GM19452 (cell line): ENCODE data around the gene TGFB3.
A peak's percentile ranks its signal among the peaks of the same experiment; 100 is the strongest.

Experiments
- ATAC-seq: cut with Tn5 transposase; IDR thresholded peaks from one replicate; pipeline ENCODE4 v1.9.1; 2021; ENCODE audit not compliant: unreplicated experiment

TGFB3 gene

DNA sequence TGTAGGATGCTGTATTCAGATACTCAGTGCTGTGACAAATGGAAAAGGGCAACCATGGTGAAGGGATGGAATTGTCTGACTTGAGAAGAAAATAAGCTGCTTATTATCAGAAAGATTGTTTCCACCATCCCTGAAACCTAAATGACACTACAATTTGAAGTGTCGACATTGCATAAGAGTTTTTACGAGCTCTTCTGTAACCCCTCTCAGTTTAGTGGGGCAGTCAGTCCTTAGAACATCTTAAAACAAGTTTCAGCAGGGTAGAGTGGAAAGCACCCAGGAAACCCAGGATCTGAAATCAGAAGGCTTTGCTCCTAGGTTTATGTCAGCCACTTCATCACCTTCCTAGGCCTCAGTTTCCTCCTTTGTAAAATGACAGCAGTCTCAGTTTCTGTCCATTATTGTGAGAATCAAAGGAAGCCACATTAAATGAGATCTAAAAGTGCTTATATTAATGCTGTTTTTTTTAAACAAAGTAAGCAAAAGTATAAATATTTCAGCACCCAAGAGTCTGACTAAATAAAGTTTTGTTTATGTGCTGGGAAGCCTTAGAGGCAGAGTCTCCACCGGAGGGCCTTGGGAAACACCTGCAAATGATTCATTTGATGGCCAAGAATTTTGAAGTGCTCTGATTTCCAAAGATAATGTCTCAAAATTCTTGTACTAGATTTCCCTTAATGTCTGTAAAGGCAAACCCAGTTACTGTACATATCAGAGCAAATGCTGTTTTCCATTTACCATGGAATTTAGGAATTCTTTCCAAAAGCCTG lies 5.6 kb upstream of the TGFB3 start:
- no peak for ATAC-seq

DNA sequence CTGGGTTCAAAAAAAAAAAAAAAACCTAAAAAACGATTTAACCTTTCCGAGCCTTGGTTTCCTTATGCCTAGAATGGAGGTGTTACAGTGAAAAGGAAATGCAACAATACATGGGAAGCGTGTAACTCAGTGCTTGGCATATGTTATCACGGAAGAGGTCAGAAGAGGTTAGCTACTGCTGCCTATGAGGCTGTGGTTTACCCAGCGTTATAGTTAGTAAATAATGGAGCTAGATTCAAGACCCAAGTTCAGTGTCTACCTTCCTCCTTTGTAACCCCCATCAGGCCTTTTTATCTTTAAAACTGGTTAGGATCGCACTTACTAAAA lies 4.6 kb upstream of the TGFB3 start:
- no peak for ATAC-seq

DNA sequence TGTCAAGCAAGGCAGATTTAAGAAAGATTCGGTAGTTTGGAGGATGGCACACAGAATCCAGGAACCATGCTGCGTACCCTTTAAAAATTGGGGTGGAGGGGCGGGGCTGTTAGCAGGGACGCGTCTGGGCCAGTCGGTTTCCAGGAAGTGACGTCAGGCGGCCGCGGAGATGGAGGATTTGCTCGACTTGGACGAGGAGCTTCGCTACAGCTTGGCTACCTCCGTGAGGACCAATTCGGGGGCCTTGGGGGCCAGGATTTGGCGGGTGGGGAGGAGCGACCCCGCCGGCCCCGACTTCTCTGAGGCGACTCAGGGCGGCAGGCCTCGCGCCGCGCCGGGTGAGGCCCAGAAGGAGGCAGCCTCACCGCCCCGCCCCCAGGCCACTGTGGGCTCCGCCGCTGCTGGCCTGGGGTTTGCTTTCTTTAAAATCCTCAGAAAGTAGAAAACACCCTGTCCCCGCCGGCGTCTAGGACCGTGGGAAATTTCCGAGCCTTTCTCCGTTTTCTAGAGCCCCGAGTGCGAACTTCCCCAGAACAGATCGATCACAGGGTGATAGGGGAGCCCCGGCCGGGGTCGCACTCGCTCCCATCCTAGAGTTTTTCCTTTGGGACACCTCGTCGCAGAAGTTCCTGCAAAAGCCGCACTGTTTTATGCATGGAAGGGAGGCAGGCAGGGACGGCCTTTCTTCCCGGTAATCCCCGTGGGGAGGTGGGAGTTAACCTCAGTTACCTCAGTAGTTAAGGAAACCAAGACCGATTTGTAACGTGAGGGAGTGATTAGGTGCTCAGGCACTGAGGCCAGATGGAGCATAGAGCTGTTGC lies 4.0 kb upstream of the TGFB3 start, which contains the start of gene IFT43:
Gene IFT43, plus strand, starts transcription at position 146 of the 821 bp plus-strand sequence. Its CDS starts 24 bp downstream, at position 170.
- peak; percentile 68 for ATAC-seq

DNA sequence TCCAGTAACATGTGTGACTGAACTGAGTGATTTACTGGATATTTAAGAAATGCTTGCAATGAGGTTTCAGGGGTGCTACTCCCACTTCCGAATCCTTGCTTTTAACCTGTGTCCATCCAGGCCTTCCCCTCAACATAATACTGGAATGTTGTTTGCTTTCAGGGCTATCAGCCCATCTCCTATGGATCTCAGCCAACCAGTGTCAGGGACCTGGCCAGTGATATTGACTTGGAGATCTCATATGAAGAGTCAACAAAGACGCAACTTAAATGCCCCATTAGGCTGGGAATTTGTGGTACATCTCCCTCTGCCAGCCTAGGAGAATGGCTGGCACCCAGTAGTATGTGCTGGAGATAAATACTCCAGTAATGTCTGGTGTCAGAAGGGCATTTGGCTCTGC lies 2.9 kb upstream of the TGFB3 start:
- ATAC-seq: no peak

DNA sequence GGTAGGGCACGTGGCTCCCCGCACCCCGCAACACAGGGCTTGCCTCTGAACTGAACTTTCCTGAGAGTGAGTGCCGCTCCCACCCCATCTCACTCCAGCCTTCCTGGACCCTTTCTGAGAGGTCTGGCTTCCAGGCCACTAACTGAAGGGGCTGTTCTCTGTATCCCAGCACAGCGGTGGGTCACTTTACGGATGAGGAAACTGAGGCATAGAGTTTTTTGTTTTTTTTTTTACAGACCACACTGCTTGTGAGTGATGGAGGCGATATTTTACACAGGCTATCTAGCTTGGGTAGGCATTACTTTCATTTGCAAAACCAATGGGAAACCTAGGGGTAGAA lies 1.2 kb upstream of the TGFB3 start:
- ATAC-seq: no peak

DNA sequence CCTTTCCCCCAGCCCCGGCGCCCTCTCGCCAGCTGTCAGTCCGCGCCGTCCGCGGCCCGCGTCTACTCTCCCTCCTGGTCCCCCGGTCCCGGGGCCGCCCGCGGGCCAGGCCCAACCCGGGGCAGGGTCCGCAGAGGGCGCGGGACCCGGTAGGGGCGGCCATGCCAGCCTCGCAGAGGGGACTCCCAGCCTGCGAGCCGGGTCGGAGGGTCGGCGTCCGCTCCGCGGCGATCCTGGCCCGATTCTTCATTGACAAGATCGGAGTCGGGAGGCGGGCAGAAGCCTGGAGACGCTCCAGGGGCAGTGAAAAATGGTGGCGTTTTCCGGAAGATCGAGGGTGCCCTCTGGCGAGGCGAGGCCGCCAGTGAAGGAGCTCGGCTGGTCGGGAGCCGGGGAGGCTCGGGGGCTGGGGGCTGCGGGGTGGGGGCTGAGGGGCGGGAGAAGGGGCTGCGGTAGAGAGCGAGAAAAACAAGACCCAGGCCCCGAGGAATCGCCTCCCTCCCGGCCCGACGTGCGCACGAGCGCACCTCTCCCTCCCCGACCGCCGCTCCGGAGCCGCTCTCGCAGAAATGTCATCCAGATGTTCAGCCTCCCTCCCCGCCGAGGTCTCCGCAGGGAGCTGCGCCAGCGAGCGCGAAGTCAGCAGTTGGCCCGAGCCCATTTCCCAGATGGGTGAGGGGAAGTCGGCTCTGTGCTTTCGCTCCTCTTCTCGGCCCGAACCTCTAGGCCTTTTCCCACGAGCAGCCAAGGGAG lies 647 bp upstream of the TGFB3 start:
- peak; percentile 42 for ATAC-seq

DNA sequence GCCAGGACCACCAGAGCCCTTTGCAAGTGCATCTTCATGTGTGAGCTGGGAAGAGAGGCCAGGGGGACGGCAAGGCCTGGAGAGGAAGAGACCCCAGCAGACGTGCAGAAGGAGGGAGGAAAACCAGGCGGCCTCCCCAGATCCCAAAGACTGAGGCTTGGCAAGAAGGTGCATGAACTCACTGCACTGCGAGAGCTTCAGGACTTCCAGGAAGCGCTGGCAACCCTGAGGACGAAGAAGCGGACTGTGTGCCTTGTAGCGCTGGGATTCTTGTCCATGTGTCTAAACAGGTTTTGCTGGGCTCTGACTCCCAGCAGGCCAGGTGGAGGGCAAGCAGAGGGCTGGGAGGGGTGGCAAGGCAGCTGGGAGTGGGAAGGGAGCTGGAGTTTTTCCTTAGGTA lies 939 bp downstream of the TGFB3 start:
- ATAC-seq: no peak

DNA sequence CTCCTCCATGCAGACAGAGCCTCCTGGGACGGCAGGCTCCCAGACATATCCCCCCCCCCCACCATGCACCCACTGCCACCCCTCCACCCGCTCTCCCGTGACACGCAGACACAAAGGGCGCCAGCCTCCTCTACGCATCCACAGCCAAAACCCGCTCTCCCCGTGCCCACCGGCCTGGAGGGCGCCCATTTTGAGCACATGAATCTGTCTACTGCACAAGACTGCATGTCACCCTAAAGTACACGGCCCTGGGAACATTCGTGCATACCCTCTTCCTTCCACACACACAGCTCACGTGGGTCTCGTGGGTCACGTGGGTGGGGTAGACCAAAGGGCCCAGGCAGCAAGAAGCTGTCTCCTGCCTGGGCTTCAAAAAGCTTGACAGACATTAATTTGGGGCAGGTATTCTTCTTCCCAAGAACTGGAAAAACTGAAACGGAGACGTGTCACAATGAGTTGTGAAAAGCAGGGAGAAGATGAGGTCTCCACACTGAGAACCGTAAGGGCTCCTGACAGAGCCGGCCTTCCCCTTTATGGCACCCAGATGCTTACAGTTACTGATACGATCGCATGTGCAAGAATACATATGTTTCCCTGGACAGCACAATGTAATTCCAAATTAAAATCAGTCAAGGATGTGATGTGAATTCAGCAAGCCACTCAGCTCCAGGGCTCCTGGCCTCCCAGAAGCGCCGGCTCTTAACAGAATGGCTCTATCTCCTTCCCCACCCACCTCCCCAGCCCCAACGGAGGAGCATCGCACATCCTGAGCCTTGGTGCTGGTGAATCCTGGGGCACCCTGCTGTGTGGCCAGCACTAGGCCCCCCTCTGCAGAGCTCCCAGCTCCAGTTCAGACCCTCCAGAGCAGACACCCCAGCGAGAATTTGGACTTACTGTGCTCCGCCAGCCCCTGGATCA lies 1.9 kb downstream of the TGFB3 start:
- ATAC-seq: no peak

DNA sequence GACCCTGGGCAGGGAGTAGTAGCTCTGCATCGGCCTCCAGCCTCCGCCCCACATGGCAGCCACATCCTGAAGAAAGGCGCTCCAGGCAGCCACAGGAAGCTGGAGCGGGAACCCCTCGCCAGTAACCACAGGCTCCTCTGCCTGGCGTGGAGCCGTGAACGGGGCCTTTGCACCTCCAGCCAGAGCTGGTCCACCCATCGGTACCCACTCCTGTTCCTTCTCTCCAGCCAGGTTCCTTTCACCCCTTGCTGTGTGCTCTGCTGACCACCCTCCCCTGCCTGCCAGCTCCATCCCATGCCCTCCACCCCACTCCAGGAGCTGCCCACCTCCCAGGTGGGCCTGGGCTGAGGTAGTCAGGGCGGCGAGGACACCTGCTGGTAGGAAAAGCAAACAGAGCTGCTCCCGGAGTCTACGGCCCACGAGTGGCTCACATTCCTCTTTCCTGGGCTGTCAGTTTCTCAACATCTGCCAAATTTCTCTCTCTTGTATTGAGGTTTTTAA lies 2.7 kb downstream of the TGFB3 start:
- ATAC-seq: no peak

DNA sequence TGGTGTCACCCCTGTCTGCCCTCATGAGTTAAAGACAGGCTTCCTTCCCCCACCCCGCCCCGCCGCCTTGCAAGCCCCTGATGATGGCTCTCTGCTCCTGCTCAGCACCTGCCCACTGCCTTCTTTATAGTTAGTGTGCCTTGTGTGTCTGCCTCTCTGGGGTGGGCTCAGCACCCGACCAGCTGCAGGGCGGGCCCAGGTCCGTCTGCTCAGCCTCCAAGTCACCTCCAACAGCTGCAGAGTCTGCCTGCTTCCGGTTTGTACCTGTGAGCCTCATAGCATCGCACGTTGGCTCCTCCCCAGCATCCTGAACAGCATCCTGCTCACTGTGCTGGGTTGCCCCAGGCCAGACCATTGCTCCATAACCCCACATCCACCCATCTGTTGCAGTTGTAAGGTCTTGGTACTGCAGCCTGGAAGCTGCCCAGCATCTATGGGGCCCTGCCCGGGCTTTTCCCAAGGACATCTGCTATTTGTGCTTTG lies 3.5 kb downstream of the TGFB3 start:
- no peak for ATAC-seq

DNA sequence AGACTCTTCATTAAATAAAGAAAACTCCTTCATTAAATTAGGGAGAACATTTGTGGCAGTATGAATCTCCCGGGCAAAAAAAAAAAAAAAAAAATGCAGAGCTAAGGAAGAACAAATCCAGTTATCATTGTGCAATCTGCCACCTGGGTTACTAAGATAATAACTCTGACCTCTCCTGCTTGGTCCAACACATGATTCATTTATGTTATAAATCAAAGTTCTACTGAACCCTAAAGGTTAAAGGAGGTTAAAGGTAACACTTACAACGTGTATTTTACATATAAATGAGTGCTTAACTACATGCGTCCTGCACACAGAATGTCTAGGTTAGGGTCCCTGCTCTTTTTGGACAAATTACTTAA lies 4.2 kb downstream of the TGFB3 start:
- ATAC-seq: no peak

DNA sequence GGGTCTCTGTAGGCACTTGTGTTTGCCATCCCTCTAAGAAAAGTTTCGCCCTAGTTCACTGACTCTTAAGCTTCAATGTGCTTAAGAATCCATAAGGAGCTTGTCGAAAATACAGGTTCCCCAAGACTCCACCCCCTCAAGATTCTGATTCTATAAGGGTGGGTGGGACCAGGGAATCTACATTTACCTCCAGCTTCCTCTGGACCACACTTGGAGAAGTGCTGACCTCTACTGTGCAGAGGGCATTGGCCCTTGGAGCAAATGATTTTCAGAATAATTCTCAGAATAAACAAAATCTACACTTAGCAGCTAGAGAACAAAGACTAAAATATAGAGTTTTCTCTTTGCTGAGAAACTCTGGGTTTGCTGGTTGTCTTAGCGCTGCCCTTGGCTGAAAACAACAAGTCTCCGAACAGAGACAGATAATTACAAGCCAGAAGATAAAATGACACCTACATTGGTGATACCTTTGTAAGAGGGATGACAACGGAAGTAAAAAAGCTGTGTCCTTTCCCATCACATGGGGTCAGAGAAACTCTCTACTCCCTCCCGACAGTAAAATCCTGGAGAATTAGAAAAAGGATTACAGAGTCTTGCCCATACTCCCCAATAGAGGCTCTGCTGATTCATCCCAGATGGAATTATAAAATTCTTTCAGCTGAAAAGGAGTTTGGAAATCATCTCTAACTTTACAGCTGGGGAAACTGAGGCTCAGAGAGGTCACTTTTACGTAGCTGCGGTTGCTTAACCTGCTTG lies 4.8 kb downstream of the TGFB3 start:
- ATAC-seq: no peak

DNA sequence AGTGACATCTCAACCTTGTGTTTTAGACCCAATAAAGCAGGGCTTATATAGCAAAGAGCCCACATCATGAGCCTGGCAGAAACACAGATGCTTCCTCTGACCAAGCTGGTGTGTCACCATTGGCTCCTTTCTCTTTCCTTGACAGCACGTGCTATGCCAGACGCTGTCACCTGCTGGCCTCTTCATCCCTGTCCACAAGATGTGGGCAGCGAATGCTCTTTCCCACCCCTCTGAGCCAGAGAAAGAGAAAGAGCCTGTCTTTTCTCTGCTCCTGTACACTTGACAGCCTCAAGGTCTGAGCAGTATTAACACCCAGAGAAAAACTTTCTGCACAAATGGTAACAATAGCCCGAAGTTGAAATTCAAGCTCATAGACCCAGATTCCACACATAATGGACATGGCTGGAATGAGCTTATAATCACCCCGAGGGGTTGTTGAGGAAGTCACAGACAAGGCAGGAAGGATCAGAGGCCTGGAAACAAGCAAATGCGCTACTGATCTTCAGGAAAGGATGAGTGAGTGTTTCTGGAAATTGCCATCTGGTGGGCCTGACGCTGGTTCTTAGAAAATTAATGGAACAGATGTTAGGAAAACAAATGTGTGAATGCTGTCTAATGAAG lies 8.9 kb downstream of the TGFB3 start:
- ATAC-seq: no peak

DNA sequence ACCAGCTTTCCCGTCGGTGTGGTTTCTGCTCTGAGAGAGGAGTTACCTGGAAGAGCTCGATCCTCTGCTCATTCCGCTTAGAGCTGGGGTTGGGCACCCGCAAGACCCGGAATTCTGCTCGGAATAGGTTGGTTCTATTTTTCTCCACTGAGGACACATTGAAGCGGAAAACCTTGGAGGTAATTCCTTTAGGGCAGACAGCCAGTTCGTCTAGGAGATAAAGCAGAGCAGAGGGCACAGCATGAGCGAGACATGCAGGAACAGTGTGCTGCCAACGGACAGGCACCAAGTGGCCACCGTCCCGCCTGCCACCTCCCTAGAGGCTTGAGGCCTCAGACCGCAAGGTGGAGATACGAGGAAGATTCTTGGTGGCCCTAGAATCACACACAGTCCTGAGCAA lies 10.3 kb downstream of the TGFB3 start:
- no peak for ATAC-seq

DNA sequence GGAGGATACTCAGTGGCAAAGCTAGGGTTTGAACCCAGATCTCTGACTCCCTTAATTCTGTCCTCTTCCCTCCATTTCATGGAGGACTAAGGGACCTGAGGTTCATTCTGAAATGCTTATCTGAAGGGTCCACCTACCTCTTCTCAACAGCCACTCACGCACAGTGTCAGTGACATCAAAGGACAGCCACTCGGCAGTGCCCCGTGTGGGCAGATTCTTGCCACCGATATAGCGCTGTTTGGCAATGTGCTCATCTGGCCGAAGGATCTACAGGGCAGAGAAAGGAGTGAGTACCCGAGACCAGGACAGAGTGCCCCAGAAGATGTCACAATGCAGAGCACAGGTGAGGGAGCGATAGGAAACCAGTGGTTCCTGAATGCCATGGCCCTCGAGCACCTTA lies 10.8 kb downstream of the TGFB3 start:
- ATAC-seq: no peak

DNA sequence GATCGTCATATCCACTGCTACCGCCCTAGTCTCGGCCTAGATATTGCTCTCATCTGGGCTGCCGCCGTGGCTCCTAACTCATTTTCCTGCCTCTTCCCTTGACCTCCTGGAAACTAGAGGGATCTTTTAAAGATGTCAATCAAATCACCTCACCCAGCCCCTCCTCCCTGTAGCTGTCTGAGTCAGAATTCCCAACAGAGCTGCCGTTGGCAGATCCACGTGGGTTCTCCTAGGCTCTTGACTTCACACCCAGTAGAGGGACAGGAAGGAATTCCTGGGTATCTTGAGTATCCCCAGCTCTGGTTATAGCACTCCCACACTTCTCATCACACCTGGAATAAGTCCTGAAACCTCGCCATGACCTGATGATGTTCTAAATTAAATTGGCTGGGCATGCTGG lies 11.9 kb downstream of the TGFB3 start:
- no peak for ATAC-seq

DNA sequence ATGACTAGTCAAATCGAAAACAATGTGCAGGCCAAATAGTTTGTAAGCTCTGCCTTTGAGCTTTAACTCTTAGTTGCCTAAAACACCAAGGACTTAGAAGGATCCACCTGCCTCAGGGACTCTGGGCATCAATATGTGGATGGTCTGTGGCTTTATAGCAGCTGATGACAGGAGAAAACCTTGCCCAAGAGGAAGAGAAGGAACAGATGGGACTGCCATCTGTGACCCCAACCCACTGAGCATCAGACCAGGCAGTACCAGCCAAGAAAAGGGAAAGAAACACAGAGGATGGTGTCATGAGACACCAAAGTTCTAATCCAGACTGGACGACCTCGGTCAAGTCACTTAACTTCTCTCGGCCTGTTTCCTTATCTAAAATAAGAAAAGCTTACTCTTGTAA lies 12.7 kb downstream of the TGFB3 start:
- ATAC-seq: no peak

DNA sequence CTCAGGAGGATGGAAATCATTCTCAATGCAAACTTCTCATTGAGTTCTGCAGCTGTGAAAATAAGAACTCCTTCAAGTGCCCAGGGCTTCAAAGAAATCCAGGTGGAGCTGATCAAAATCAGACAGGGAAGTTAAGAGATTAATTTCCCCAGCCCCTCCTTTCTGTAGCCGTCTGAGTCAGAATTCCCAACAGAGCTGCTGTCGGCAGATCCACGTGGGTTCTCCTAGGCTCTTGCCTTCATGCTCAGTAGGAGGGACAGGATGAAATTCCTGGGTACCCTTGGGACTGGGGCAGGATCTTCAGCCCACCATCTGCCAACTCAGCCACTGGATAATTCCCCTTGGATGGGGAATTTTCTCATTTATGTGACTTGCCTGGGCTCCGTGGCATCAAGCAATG lies 13.3 kb downstream of the TGFB3 start:
- no peak for ATAC-seq

DNA sequence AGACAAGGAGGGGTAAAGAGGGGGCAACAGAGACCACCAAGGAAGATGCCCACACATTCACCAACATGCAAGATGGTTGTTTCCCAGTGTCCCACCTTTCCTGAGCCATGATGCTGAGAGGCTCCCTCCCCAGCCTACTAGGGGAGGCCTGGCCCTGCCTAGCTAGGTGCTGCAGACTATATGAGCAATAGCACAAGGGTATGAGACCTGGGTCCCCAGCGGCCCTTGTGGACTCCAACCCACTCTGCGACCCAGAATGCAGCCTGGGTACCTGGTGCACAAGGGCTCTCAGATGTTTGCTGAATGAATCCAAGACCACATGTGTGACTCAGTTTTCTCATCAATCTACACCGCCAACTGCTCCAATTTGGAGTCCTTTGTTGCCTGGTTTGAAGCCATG lies 13.9 kb downstream of the TGFB3 start:
- no peak for ATAC-seq
